GM12801 (cell line): ENCODE measurements around the gene FASTKD2.

Experiments used
- CTCF ChIP-seq: IDR thresholded peaks from one replicate; pipeline ENCODE4 v1.5.1; 2011; ENCODE audit warnings: control low read depth; ENCODE audit not compliant: insufficient read length; ENCODE audit errors: extremely low read depth

FASTKD2 gene

GRCh38 chr2:206792645-206793044 is 27.2 kb downstream of the FASTKD2 start:
- no peak for TF ChIP-seq CTCF

- TF ChIP-seq CTCF: no peak
Measured at GRCh38 chr2:206797376-206797775, 32.0 kb downstream of the FASTKD2 start.

GRCh38 chr2:206798000-206798399 is 32.6 kb downstream of the FASTKD2 start:
- no peak for TF ChIP-seq CTCF

- TF ChIP-seq CTCF: no peak
Measured at GRCh38 chr2:206799083-206799482, 33.7 kb downstream of the FASTKD2 start.

- no peak for TF ChIP-seq CTCF
Measured at GRCh38 chr2:206800506-206801417, 35.4 kb downstream of the FASTKD2 start.

GRCh38 chr2:206801418-206802189 is 36.2 kb downstream of the FASTKD2 start:
- no peak for TF ChIP-seq CTCF
